HG03108 (cell line): ENCODE data around the gene DNASE1L3.
"Not testable (repeated sequence)": the region's sequence is repeated elsewhere in the genome, so short reads cannot be mapped to it uniquely, and the experiment has no call there.

ENCODE experiments used
- ATAC-seq: cut with Tn5 transposase; IDR thresholded peaks from one replicate; pipeline ENCODE4 v1.9.1; 2021; ENCODE audit warnings: moderate library complexity; ENCODE audit not compliant: unreplicated experiment

DNASE1L3 gene

GRCh38 chr3:58202917-58203360 is 7.8 kb downstream of the DNASE1L3 start:
- ATAC-seq: peak; percentile 53

GRCh38 chr3:58201451-58201850 is 9.3 kb downstream of the DNASE1L3 start:
- ATAC-seq: not testable (repeated sequence)

- ATAC-seq: no peak
Measured at GRCh38 chr3:58200846-58201355, 9.9 kb downstream of the DNASE1L3 start.

- ATAC-seq: no peak
Measured at GRCh38 chr3:58200121-58200709, 10.6 kb downstream of the DNASE1L3 start.

GRCh38 chr3:58198804-58199203 is 12.0 kb downstream of the DNASE1L3 start:
- no peak for ATAC-seq

- ATAC-seq: no peak
Measured at GRCh38 chr3:58198362-58198761, 12.4 kb downstream of the DNASE1L3 start.

- no peak for ATAC-seq
Measured at GRCh38 chr3:58197588-58197987, 13.2 kb downstream of the DNASE1L3 start.

GRCh38 chr3:58193682-58194407 is 16.9 kb downstream of the DNASE1L3 start:
- no peak for ATAC-seq

GRCh38 chr3:58192069-58192468 is 18.7 kb downstream of the DNASE1L3 start:
- ATAC-seq: no peak

- no peak for ATAC-seq
Measured at GRCh38 chr3:58191361-58191991, 19.3 kb downstream of the DNASE1L3 start.

- no peak for ATAC-seq
Measured at GRCh38 chr3:58190882-58191281, 19.9 kb downstream of the DNASE1L3 start.

- ATAC-seq: no peak
Measured at GRCh38 chr3:58190291-58190690, 20.5 kb downstream of the DNASE1L3 start.

GRCh38 chr3:58189691-58190090 is 21.1 kb downstream of the DNASE1L3 start:
- ATAC-seq: no peak

- no peak for ATAC-seq
Measured at GRCh38 chr3:58188921-58189451, 21.8 kb downstream of the DNASE1L3 start.

- ATAC-seq: no peak
Measured at GRCh38 chr3:58188173-58188564, 22.6 kb downstream of the DNASE1L3 start.

GRCh38 chr3:58184982-58185360 is 25.8 kb downstream of the DNASE1L3 start:
- no peak for ATAC-seq

- no peak for ATAC-seq
Measured at GRCh38 chr3:58184309-58184981, 26.3 kb downstream of the DNASE1L3 start.

GRCh38 chr3:58183891-58184290 is 26.9 kb downstream of the DNASE1L3 start:
- no peak for ATAC-seq

- no peak for ATAC-seq
Measured at GRCh38 chr3:58183221-58183620, 27.6 kb downstream of the DNASE1L3 start.

- no peak for ATAC-seq
Measured at GRCh38 chr3:58180940-58181587, 29.7 kb downstream of the DNASE1L3 start.
